ENCODE data around the gene GUCY1A1.
A peak's percentile ranks its signal among the peaks of the same experiment; 100 is the strongest.
"Not testable (repeated sequence)": the region's sequence is repeated elsewhere in the genome, so short reads cannot be mapped to it uniquely, and the experiment has no call there.

The GUCY1A1 gene

GRCh38 chr4:155666344-155667221, at the start of gene GUCY1A1:
GUCY1A1 (plus strand) TSS chr4:155666848; CDS start chr4:155696868, 30,020 bp downstream.
- DNase-seq: no peak

GRCh38 chr4:155617296-155617695, 49.4 kb upstream of the GUCY1A1 start:
- no peak for DNase-seq

- no peak for DNase-seq
Observed at GRCh38 chr4:155618183-155618838, 48.3 kb upstream of the GUCY1A1 start.

GRCh38 chr4:155620637-155621036, 46.0 kb upstream of the GUCY1A1 start:
- DNase-seq: no peak

- no peak for DNase-seq
Observed at GRCh38 chr4:155624478-155624877, 42.2 kb upstream of the GUCY1A1 start.

- DNase-seq: no peak
Observed at GRCh38 chr4:155626561-155626960, 40.1 kb upstream of the GUCY1A1 start.

GRCh38 chr4:155629183-155629825, 37.3 kb upstream of the GUCY1A1 start:
- no peak for DNase-seq

- DNase-seq: no peak
Observed at GRCh38 chr4:155629956-155630355, 36.7 kb upstream of the GUCY1A1 start.

- no peak for DNase-seq
Observed at GRCh38 chr4:155632310-155632840, 34.3 kb upstream of the GUCY1A1 start.

- no peak for DNase-seq
Observed at GRCh38 chr4:155638195-155638965, 28.3 kb upstream of the GUCY1A1 start.

GRCh38 chr4:155639704-155640523, 26.7 kb upstream of the GUCY1A1 start:
- DNase-seq: peak; percentile 59

- no peak for DNase-seq
Observed at GRCh38 chr4:155640751-155641150, 25.9 kb upstream of the GUCY1A1 start.

- no peak for DNase-seq
Observed at GRCh38 chr4:155643087-155643486, 23.6 kb upstream of the GUCY1A1 start.

GRCh38 chr4:155646001-155646400, 20.6 kb upstream of the GUCY1A1 start:
- no peak for DNase-seq

GRCh38 chr4:155650785-155651184, 15.9 kb upstream of the GUCY1A1 start:
- not testable (repeated sequence) for DNase-seq

GRCh38 chr4:155653052-155653451, 13.6 kb upstream of the GUCY1A1 start:
- no peak for DNase-seq

GRCh38 chr4:155656025-155656424, 10.6 kb upstream of the GUCY1A1 start:
- DNase-seq: no peak

GRCh38 chr4:155657169-155657568, 9.5 kb upstream of the GUCY1A1 start:
- no peak for DNase-seq

GRCh38 chr4:155657985-155658680, 8.5 kb upstream of the GUCY1A1 start:
- DNase-seq: no peak

GRCh38 chr4:155658681-155659064, 8.0 kb upstream of the GUCY1A1 start:
- DNase-seq: no peak

GRCh38 chr4:155659176-155659575, 7.5 kb upstream of the GUCY1A1 start:
- DNase-seq: no peak

All from MV-4-11 (cell line).